Anterior cingulate cortex (tissue), 58 donors: ENCODE results near the gene MAST1.
A peak's percentile ranks its signal among the peaks of the same experiment; 100 is the strongest.
"Not testable (repeated sequence)": the region's sequence is repeated elsewhere in the genome, so short reads cannot be mapped to it uniquely, and the experiment has no call there.

ENCODE experiments used
- DNase-seq, 58 donors: peaks; one replicate each; lab custom pipeline; 2025; lab: John Stamatoyannopoulos, UW

Gene MAST1

DNA sequence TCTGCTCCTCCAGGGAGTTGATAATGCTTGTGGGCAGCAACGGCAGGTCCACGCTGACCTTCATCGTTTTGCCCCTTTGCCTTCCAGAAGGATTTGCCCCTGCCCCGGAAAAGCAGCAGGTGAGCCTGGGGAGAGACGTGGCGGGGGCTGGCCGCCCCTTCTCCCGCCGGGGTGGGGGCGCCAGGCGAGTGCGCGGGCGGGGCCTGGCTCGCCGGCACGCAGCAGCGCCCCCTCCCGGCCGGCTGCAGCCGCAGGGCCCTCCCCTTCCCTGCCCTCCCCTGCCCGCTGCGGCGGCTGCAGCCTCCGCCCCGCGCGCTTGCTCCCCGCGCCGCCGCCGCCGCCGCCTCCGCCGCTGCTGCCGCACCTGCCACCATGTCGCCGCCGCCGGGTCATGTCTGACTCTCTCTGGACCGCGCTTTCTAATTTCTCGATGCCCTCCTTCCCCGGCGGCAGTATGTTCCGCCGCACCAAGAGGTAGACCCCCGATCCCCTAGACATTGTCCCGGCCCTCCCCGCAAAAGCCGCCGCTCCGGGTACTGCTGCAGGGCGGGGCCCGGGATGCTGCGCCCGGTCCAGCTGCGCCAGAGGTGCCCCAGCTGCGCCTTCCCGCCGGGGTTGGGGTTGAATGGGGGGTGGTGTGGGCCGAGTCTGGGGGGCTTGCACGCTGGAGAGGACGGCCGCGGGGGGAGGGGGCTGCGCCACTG, at the start of gene MAST1:
Gene MAST1 (plus strand): TSS at position 334 of the 704 bp plus-strand sequence. CDS start 58 bp downstream, at position 392.
- peak in 27 of 58 donors; percentile 7 to 74 (median 30) for DNase-seq

DNA sequence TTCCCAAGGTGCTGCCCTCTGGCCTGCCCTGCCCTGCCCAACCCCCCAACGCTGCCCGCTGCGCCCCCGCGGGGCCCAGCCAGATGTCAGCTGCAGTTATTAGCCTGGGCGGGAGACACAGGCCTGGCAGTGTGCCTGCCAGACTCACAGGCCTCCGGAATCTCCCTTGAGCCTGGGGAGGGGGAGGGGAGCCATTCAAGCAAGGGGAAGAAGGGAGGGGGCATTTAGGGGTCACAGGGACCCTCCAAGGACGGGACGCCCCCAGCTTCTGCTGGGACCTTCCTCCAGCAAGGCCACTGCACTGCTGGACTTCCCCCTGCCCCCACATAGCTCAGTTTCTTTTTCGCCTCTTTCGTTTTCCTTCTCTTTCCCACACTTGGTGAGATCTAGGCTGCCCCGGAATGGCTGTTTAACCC, 49.6 kb upstream of the MAST1 start:
- peak in 50 of 58 donors; percentile 6 to 78 (median 54) for DNase-seq

DNA sequence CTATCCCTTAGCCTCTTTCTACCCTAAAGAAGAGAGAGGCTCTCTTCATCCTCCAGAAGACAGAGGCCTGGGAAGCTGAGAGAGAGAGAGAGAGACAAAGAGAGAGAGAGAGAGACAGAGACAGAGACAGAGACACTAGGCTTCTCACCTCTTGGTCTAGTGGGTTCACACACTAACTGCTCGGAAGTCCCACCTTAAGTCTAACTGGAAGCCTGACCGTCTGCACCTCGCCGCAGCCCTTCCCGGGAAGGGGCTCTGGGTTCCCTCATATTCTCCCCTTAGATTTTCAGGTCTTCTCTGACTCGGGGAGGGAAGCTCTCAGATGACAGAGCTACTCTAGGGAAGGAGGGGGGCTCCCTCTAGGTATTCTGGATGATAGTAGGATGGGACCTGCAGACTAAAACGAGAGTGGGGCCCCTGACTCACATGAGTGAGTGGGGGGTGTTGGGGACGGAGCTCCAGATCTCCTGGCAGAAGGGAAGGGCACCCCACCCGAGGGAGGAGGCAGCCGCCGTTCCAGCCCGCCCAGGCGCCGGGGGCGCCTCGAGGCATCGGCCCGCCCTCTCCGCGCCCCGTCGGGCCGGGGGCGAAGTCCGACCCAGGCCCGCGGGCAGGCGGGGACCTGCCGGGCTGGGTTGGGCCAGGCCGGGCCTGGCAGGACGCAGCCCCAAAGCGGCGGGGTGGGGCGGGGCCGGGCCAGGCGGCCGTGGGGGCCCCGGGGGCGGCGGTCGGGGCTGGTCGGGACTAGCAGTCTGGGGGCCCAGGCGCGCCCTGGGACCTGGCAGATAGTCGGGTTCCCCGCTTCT, 49.0 kb upstream of the MAST1 start:
- DNase-seq: peak in 6 of 58 donors; percentile 36 to 77 (median 44)

DNA sequence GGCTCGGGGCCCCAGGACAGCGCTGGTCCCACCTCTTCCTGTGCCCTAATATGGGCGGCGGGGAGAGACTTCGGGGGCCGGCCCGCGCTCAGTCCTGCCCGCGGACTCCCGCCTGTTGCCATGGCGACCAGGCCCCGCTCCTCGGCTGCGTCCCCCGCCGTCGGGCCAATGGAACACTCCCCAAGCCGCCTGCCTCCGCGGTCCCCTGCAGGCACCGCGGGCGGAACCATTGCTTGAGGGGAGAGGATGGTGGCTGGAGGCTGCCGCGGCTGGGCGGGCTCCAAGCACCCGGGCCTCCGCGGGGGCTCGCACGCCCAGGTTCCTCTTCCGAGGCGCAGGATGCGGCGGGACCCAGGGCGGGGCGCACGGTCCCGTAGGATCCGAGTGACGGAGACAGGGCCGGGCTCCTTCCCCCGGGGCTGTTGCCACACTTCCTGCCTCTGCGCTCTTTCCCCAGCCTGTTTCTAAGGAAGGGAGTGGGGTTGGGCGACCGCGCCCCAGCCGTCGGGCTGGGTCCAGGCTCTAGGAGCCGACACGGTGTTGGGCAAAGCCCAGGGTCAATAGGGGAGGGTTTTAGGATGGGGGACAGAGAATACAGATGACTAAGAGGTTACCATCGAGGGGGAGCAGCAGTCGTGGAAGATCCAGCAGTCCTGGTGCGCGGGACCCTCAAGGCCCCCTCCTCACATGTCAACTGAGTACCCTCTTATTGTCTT, 48.3 kb upstream of the MAST1 start:
- peak; percentile 46 to 97 (median 91) for DNase-seq

DNA sequence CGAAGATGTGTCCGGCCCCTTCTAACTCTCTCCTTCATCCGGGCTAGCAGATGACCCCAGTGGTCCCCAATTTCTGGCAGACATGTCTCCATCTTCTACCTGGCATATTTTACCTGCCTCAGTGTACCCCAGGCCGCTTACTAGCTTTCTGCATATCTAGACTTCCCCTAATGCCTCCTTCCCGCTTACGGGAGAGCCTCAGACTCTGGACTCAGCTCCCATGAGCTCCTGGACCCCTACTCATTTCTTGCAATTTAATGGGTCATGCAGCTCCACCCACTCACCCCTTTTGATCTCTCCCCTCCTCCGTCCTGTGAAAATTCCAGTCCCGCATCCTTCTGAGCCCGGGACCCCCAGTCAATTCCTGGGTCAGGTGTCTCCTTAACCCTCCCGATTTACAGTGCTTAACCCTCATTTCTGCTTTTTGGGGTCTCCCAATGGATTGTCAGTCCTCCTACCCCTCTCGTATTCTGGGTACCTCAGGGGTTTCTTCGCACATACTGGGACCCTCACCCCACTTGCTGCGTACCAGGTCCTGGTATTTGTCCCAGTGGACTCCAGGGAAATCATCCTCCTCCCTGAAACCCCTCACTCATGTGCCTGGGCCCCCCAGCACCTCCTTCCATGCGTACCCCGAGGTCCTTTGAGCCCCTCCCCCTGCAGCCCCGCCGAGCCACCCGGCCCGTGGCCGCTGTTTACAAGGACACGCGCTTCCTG, 47.5 kb upstream of the MAST1 start:
- DNase-seq: peak in 8 of 58 donors; percentile 18 to 57 (median 42)

GRCh38 chr19:12791345-12792050, 46.8 kb upstream of the MAST1 start, which contains the start of gene JUNB:
Gene JUNB, plus strand, starts transcription at chr19:12791486. Its CDS starts 286 bp downstream, at chr19:12791772.
- peak; percentile 67 to 99 (median 97) for DNase-seq

DNA sequence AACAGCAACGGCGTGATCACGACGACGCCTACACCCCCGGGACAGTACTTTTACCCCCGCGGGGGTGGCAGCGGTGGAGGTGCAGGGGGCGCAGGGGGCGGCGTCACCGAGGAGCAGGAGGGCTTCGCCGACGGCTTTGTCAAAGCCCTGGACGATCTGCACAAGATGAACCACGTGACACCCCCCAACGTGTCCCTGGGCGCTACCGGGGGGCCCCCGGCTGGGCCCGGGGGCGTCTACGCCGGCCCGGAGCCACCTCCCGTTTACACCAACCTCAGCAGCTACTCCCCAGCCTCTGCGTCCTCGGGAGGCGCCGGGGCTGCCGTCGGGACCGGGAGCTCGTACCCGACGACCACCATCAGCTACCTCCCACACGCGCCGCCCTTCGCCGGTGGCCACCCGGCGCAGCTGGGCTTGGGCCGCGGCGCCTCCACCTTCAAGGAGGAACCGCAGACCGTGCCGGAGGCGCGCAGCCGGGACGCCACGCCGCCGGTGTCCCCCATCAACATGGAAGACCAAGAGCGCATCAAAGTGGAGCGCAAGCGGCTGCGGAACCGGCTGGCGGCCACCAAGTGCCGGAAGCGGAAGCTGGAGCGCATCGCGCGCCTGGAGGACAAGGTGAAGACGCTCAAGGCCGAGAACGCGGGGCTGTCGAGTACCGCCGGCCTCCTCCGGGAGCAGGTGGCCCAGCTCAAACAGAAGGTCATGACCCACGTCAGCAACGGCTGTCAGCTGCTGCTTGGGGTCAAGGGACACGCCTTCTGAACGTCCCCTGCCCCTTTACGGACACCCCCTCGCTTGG, 46.1 kb upstream of the MAST1 start:
- peak in 53 of 58 donors; percentile 15 to 74 (median 49) for DNase-seq

GRCh38 chr19:12792853-12793289, 45.4 kb upstream of the MAST1 start:
- DNase-seq: peak in 6 of 58 donors; percentile 23 to 61 (median 46)

- peak; percentile 39 to 96 (median 88) for DNase-seq
These were observed 44.8 kb upstream of the MAST1 start for GRCh38 chr19:12793290-12794195.

- DNase-seq: no peak
These were observed 43.9 kb upstream of the MAST1 start for GRCh38 chr19:12794196-12794941.

- DNase-seq: no peak
These were observed 43.3 kb upstream of the MAST1 start for GRCh38 chr19:12794971-12795381.

DNA sequence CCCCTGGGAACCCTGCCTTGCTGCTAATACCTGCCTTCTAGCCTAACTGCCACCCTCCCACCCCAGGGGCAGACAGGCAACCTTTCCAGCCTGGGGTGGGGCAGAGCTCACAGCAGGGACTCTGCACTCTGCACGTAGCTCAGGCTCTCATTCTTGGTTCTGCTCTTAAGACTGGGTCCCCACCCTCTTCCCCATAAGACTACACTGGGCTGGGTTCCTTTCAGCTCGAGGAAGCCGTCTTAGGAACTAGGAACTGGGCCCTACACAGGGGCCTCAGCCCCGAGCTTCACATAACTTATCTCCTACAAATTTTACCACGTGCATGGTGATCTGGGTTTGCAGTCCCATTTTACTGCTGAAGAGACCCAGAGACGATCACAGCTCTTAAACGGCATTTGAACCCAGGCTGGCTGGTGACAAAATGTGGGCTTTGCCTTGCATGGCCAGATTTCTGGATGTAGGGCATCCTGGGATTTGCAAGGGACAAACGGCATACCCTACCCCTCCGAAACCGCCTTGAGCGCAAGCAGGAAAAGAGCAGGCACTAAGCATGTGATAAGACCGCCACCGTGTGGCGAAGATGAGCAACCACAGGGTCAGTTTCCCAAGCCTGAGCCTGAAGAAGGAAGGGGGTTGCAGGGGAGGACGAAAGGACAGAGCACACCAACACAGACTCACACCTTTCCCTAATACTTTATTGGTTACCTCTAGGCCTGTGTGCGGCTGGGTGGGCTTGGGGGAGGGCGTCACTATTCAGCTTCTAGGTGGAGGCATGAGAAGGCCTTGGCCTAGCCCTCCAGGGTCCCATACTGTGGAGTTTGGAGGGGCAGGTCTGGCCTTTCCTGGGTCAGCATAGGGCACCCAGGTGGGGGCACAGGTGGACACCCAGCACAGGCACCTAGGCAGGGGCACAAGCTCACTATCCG, 41.9 kb upstream of the MAST1 start:
- peak in 55 of 58 donors; percentile 13 to 79 (median 56) for DNase-seq

- DNase-seq: no peak
These were observed 41.2 kb upstream of the MAST1 start for GRCh38 chr19:12797141-12797587.

DNA sequence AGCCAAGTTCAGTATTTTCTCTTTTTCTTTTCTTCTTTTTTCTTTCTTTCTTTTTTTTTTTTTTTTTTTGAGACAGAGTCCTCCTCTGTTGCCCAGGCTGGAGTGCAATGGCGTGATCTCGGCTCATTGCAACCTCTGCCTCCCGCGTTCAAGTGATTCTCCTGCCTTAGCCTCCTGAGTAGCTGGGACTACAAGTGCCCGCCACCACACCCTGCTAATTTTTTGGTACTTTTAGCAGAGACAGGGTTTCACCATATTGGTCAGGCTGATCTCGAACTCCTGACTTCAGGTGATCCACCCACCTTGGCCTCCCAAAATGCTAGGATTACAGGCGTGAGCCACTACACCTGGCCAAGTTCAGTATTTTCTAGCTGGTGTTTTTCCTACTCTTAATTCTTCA, 40.7 kb upstream of the MAST1 start:
- not testable (repeated sequence) for DNase-seq

- DNase-seq: no peak
These were observed 38.4 kb upstream of the MAST1 start for GRCh38 chr19:12799742-12800465.
